Raji (cell line): ENCODE measurements around the gene RNU6-7.
A peak's percentile ranks its signal among the peaks of the same experiment; 100 is the strongest.

ENCODE experiments used
- POLR2A ChIP-seq: IDR thresholded peaks from 2 replicates; pipeline ENCODE4 v1.6.1; 2011; ENCODE audit warnings: low read depth, low read length, control low read depth; ENCODE audit not compliant: insufficient read depth

RNU6-7 gene

DNA sequence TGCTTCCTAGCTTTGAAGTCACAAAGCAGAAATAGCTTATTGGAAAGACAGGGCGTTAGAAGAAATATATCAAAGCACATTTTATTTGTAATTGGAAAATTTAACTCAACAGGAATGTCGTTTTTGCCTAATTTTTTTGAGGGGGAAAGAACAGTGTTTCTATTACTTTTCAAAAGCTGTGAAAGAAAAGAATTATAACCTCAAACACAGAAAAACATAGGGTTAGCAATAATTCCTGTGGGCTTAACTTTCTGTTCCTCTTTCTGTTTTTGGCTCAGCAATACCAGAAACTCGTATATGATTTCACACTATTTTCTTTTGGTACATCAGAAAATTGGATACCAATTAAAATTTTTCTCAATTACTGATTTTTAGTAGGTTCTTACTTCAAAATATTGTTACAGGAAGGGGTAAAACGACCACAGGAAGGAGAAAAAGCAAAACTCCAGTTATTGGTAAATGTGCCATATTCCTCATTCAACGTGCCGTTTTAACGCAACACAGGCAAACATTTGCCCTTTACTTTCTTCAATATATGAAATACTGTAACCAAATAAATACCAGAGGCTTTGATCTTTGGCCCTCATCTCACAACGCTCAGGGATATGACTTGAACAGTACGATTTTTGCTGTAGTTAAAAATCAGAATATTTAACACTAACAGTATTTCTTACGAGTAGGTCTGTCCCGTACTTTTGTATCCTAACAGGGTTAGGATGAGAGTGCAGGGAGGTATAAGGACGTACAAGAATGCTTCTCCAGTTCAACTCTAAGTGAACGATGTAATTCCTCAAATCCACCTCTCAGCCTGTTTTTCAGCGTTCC, 1.3 kb upstream of the RNU6-7 start:
- no peak for TF ChIP-seq POLR2A

DNA sequence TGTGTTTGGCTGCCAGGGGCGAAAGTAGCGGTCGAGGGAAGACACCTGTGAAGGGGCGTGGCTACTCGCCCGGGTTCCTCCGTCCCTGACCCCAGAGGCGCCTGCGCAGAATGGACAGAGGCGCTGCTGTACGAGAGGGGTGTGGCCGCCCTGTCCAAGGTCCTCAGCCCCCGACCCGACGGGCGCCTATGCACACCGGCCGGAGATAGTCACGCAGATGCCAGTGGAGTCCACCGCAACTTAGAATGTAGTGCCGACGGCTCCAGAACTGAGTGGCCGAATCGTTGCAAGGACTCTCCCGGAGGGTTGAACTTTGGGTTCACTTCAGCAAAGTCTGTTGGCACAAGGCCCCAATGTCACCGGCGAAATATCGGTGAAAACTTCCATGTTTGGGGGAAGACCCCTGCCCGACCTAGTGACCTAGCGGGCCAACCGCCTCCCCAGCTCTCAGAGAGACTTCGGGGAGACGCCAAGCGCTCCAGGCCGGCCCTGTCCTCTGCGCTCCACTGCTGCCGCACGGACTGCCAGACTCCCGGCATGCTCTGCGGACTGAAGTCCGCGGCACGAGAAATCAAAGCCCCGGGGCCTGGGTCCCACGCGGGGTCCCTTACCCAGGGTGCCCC, 541 bp upstream of the RNU6-7 start:
- TF ChIP-seq POLR2A = peak; percentile 14; the same call in 1 of the 2 replicates

DNA sequence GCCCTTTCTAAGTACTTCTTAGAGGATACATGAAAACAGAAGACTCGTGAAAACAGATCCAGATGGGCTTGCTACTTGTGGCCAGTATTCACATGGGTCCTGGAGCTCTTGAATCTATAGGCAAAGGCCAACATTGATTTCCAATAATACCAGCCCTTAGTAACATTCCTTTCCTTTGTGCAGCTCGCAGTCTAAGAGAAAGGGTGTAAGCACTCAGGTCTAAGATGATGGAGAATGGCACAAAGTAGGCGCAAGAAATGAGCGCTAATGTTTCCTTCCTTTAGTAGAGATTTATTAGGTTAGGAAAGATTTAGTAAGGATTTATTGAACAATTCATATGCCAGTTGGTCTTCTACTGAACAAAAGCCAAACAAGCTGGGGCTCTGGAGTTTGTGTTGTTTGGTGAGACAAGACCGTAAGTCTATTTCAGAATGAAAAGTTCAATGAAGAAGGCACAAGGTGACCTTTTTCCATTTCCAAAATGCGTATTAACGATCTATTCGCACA, 699 bp downstream of the RNU6-7 start:
- TF ChIP-seq POLR2A = no peak

DNA sequence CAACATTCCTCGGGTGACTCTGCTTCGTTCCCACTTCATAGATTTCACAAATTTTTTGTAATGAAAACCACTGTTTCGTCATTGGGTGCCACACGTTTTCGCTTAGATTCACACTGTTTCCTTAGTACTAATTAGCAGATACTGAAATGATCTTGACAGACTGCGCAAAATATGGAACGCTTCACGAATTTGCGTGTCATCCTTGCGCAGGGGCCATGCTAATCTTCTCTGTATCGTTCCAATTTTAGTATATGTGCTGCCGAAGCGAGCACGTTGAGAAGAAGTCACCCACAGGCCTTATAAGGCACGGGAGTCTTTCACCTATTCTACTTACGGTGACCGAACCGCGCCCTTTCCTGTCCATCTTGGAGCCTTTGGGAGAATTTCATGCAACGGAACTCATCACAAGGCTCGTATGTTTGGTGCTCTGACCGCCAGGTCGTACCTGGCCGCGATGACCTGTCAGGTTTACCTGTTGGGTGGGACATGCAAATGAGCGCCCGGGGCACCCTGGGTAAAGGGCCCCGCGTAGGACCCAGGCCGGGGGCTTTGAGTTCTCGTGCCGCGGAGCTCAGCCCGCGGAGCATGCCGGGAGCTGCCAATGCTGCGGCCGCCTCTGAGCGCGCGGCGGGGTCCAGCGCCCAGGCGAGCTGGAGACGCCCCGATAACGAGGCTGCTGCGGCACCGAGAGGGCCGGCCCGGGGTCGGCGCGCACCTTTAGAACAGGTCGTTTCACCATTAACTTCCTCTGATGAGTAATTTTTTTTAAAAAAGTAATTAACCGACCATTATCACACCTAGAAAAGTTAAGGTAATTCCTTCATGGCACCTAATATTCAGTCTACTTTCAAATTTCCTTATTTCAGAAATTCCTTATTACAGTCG, 1.4 kb downstream of the RNU6-7 start, which contains the start of gene RNU6-8:
Gene RNU6-8, minus strand, starts transcription at position 272 of the 885 bp plus-strand sequence.
- TF ChIP-seq POLR2A = peak; percentile 50

DNA sequence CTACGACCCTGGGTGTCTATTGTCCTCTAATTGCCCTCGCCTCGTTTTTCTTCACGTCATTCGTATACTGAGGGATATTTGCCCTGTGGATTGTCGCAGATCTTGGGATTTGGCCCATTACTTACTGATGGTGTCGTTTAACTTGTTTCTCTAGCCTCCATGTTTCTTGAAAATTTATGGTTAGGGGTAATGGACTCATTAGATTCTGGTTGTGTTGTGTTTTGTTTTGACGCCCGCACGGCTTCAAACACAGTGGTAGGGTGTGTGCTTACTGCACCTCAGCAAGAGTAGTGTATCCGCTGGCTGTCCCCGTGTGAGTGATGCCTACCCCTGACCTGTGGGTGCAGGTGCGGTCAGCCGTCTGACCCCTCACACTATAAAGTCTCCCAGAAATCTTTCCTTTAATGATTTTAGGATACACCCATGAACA, 2.1 kb downstream of the RNU6-7 start:
- no peak for TF ChIP-seq POLR2A

DNA sequence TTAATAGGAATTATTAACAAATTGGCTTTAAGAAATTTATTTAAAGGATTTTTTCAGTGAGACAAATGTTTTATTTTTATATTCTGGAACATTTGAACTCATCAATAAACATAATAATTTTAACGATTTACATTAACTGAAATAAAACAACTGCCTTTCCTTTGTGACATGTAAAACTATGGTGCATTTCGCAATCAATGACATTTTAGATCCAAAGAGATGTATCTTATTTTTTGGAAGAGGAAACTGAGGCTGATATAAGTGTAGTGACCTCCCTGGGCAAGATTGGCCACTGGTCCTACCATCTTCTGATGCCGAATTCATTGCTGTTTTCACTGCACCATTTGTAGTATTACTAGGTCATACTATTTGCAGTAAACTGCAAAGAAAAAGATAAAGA, 3.7 kb downstream of the RNU6-7 start:
- TF ChIP-seq POLR2A = no peak

DNA sequence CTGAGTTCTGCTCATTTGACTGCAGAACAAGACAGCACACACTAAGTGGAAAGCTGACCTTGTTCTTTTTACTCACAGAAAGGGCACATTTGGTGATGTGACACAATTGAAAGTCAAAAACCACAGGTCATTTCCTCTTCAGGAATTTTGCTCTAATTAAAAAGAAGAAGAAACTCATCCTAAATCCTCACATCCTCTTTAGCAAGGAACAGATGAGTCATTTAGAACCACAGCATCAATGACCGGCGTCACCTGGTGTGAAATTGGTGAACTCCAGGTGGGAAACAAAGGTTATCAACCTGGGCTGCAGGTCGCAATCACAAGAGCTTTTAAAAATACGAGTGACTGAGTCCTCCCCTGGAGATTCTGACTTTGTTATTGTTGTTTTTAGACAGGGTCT, 4.1 kb downstream of the RNU6-7 start:
- TF ChIP-seq POLR2A = no peak

DNA sequence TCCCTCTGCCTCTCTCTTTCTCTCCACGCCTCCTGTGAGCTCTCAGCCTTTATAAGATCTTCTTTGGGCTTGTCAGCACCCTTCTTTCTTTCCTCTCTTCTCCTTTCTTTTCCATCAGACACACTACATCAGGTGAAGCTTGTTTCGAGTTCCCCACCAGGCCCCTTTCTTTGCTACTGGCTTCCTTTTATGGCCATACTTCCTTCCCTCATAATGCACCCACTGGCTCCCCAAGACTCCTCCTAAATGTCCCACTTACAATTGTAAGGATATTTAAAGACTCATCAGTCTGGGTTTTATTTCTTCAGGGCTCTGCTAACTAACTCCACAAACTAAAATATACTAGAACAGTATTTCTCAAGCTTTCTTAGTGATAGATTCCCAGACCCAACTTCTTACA, 4.7 kb downstream of the RNU6-7 start:
- TF ChIP-seq POLR2A = no peak

DNA sequence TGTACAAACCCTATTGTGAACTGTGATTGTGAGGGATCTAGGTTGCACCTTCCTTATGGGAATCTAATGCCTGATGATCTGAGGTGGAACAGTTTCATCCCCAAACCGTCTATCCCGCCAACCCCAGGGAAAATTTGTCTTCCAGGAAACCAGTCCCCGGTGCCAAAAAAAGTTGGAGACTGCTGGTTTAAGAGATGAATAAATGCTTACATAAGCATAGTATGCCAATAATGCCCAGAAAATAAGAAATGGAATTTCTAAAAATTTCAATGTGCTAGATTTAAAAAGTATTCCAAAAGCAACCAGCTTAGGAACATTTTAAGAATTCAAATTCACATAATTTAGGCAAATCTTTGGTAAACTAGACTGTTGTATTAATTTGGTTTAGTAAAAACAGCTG, 6.6 kb downstream of the RNU6-7 start:
- TF ChIP-seq POLR2A = no peak

DNA sequence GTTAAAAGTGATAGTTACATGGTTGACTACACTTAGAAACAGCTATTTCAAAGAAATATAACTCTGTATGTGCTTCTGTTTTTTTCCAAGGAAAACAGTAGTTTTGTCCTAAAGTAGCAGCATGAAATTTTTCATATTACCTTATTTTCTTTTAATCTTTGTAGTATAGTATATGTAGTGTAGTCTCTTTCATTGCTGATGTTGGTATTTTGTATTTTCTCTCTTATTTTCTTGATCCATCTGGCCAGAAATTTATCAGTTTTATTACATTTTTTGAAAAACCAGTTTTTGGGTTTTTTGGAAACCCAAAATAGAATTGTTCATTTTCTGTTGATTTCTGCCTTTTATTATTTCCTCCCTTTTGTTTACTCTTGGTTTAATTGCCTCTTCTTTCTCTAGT, 7.6 kb downstream of the RNU6-7 start:
- TF ChIP-seq POLR2A = no peak

DNA sequence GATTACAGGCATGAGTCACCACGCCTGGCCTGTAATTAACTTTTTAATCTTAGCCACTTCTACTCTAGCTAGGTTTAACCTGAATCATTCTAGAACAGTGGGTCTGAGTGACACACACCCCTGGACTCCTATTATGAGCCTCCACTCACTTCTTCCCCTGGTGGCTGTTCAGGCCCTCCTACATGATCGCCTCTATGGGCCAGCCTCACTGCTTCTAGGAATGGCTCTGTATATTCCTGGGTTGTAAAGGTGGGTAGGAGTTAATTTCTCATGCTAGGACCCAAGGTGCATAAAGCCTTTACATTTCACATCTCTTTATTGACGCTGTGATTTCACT, 9.2 kb downstream of the RNU6-7 start:
- TF ChIP-seq POLR2A = no peak

DNA sequence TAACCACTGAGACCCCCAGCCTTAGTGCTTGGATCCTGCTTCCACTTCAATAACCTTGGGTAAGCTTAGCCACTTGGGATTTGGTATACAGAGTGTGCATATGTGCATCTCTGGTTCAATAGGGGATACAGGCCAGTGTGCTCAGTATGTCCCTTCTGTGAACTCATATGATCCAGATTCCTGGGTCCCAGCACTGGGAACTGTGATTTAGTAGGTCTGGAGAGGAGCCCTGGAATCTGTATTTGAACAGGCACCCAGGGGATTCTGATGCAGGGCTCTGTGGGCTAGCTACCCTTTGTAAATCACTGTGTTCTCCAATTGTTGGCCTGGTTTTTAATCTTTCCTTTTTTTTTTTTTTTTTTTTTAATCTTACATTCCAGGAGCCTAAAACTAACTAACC, 11.0 kb downstream of the RNU6-7 start:
- TF ChIP-seq POLR2A = no peak

DNA sequence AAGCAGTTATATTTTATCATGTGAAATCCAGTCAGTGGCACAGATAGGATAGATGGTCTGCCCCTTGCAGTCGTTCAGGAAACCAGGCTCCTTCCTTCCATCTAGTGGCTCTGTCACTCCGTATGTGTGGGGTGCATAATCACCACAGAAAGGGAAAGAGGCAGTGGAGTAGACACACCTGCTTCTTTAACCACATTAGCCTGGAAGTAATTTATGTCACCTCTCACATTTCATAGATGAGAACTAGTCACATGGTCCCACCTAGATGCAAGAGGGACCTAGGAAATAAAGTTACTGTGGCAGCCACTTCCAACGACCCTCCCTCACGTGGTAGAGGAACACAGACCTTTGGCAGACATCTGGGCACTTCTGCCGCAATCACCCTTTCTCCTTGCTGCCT, 15.5 kb downstream of the RNU6-7 start:
- no peak for TF ChIP-seq POLR2A

DNA sequence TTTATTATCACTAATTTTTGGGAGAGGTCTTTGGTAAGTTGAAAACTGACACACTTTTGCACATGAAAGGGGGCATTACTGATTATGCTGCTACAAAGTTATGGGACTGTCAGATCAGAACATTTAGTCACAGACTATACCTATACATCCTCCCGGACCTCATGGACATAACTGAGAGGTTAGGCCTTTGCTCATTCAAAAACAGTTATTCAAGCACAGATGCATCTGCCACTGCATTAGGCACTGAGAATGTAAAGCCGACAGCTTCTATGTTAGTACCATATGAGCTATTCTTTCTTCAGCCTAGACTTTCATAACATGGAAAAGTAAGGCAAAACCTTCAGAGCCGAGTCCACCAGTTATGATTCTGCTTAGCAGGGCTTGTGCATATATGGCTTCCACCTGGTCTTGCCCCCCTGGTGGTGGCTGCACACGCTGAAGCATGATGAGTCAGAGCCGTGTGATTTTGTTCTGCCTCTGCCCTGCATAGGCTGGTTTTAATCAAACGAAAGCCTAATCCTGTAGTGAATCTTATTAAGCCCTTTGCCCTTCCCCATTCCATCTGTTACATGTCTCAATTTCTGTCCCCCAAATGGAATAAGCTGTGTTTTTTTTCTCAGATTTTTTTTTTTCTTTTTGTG, 23.0 kb downstream of the RNU6-7 start:
- no peak for TF ChIP-seq POLR2A

DNA sequence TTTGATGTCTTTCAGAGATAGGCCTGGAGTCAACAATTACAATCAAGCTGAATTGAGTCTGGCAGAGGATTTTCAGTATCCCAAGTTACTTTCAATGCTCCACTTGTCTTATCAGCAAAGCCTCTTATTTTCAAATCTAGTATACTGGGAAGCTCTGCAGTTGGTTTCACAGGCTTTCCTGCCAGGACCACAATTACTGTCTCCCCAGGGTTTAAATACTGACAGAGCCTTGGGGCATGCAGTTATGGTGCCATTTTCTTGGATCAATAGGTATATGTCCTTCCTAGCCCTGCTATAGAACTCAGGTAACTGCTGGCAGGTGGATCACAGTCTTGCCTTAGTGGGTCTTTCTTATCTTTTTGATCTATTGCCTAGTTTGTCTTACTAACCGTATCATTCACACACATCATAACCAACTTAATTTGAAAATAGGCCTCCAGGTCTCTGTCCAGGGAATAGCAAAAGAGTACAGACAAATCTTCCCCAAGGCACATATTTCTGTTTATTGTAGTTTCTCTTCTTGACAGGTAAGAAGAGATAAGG, 23.6 kb downstream of the RNU6-7 start:
- no peak for TF ChIP-seq POLR2A
